Osteocyte (in vitro differentiated cells): ENCODE results near the gene PRMT3. TPM values are rescaled to one million over a fixed set of nuclear protein-coding genes. Genes with fewer than 3 reads are reported as not detected.
"Not testable (repeated sequence)": the region's sequence is repeated elsewhere in the genome, so short reads cannot be mapped to it uniquely, and the experiment has no call there.

Experiments used
- DNase-seq: peaks from one replicate; pipeline ENCODE4 v3.0.0; 2021; ENCODE audit warnings: mixed read lengths; ENCODE audit not compliant: unreplicated experiment; ENCODE audit errors: extremely low spot score
- H3K27ac Mint-ChIP-seq: one replicate; pipeline ENCODE4 v1.8.0; 2021; ENCODE audit warnings: mild to moderate bottlenecking, mixed read lengths; ENCODE audit not compliant: unreplicated experiment
- H3K27me3 Mint-ChIP-seq: one replicate; pipeline ENCODE4 v1.8.0; 2021; ENCODE audit warnings: mixed read lengths; ENCODE audit not compliant: unreplicated experiment
- H3K36me3 Mint-ChIP-seq: one replicate; pipeline ENCODE4 v1.8.0; 2021; ENCODE audit warnings: mixed read lengths; ENCODE audit not compliant: unreplicated experiment
- H3K4me1 Mint-ChIP-seq: one replicate; pipeline ENCODE4 v1.8.0; 2021; ENCODE audit warnings: mixed read lengths; ENCODE audit not compliant: unreplicated experiment
- H3K4me3 Mint-ChIP-seq: one replicate; pipeline ENCODE4 v1.8.0; 2021; ENCODE audit warnings: mild to moderate bottlenecking, moderate library complexity, mixed read lengths; ENCODE audit not compliant: unreplicated experiment
- H3K9me3 Mint-ChIP-seq: one replicate; pipeline ENCODE4 v1.8.0; 2021; ENCODE audit warnings: mixed read lengths; ENCODE audit not compliant: unreplicated experiment
- total RNA-seq: library from RNA; stranded (reverse); gene quantifications from 2 replicates; pipeline ENCODE4 v1.2.1, GENCODE V29; 2021
- TF ChIP-seq, protein P1 (sequence below): fragments of 200-600 bp; sonication (generic); IDR thresholded peaks from 2 replicates; pipeline ENCODE4 v1.5.0; 2021; ENCODE audit warnings: antibody characterized with exemption, mild to moderate bottlenecking, moderate library complexity

Gene PRMT3
- total RNA-seq, 1 donor from 2014 or later, result 17.7 TPM

DNA sequence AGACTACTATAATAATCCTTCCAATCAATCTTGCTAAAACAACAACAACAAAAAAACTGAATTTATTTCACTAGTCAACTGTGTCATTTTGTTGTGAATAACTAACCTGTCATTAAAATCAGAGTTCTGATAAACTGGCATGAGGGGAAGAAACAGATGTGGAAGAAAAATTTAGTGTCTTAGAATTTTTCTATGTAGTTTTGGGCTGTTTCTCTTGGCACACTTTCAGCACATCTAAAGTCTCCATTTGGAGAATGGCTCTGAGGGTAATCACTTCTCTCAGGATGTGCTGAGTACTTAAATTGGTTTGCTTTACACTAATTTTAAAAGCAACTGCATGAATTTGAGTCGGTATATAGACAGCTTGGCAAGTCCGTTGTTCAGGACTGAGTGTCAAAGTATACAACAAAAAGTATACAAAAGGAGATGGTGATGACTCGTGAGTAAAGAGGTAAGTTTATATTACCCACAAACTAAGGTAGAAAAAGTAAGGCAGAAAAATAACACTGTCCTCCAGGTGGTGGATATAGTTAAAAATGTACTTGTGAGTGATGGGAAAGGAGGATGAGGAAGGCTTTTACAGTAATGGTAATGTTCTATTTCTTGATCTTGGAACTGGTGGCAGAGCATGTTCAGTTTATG lies 13.8 kb upstream of the PRMT3 start:
- no peaks in the 10 kb centered on the region for H3K27me3 Mint-ChIP-seq
- H3K4me3 Mint-ChIP-seq, result no peak overlapping the region
- peaks cover 11% of the 10 kb centered on the region for H3K36me3 Mint-ChIP-seq
- peak overlapping the region; percentile 0 for H3K27ac Mint-ChIP-seq
- no peak for DNase-seq
- TF ChIP-seq, protein P1, sequence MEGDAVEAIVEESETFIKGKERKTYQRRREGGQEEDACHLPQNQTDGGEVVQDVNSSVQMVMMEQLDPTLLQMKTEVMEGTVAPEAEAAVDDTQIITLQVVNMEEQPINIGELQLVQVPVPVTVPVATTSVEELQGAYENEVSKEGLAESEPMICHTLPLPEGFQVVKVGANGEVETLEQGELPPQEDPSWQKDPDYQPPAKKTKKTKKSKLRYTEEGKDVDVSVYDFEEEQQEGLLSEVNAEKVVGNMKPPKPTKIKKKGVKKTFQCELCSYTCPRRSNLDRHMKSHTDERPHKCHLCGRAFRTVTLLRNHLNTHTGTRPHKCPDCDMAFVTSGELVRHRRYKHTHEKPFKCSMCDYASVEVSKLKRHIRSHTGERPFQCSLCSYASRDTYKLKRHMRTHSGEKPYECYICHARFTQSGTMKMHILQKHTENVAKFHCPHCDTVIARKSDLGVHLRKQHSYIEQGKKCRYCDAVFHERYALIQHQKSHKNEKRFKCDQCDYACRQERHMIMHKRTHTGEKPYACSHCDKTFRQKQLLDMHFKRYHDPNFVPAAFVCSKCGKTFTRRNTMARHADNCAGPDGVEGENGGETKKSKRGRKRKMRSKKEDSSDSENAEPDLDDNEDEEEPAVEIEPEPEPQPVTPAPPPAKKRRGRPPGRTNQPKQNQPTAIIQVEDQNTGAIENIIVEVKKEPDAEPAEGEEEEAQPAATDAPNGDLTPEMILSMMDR, result no peak
- no peaks in the 10 kb centered on the region for H3K9me3 Mint-ChIP-seq
- H3K4me1 Mint-ChIP-seq, result peaks cover 17% of the 10 kb centered on the region

DNA sequence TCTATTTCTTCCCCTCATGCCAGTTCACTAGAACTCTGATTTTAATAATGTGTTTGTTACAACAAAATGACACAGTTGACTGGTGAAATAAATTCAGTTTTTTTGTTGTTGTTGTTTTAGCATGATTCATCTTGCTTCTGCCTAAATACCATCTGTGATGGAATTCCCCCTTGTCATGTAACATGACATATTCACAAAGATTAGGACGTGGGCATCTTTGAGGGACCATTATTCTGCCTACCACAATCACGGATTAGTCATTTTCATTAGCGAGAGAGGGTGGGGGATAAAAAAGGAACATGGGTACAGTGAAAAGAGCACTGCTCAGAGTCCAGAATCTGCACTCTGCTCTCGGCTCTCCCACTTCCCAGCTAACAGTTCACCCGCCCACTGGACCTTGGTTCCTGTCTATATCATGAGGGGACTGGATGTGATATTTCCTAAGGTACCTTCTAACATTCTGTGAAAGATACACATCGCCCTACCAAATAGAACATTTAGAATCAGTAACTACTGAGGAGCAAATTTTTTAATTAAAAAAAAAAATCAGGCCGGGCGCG lies 12.7 kb upstream of the PRMT3 start:
- H3K36me3 Mint-ChIP-seq, result peaks cover 14% of the 10 kb centered on the region
- DNase-seq, result no peak
- H3K27me3 Mint-ChIP-seq, result no peaks in the 10 kb centered on the region
- no peak overlapping the region for H3K27ac Mint-ChIP-seq
- TF ChIP-seq, protein P1, result no peak
- peaks cover 17% of the 10 kb centered on the region for H3K4me1 Mint-ChIP-seq
- H3K4me3 Mint-ChIP-seq, result no peak overlapping the region
- H3K9me3 Mint-ChIP-seq, result no peaks in the 10 kb centered on the region

DNA sequence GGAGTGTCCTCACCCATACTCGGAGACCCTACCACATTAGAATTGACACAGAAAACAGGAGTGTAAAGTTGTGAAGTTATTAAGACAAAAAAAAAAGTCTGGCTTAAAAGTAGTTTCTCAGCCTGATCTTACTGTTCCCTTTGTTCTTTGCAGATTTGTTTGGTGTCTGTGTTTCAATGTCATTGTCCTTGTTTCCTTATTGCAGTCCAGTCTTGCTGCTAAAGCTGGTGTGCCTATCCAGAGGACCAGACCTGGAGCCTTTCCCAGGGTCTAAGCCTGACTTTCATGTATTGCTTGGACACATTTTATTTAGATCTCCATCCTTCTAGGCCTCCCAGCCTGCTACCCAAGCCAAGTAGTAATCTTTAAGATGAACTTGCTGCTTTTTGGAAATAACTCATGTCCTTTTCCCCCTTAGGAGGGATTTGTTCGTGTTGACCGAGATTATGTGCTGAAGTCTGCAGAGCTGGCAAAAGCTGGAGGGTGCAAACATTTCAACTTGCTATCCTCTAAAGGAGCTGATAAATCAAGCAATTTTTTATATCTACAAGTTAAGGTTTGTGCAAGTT lies 11.3 kb upstream of the PRMT3 start:
- Mint-ChIP-seq H3K4me1 (peaks cover 17% of the 10 kb centered on the region), H3K36me3 (peaks cover 14% of the 10 kb centered on the region), H3K27ac (no peak overlapping the region), H3K4me3 (no peak overlapping the region), H3K27me3 (no peaks in the 10 kb centered on the region), H3K9me3 (no peaks in the 10 kb centered on the region)
- DNase-seq, result no peak
- TF ChIP-seq, protein P1, result no peak

DNA sequence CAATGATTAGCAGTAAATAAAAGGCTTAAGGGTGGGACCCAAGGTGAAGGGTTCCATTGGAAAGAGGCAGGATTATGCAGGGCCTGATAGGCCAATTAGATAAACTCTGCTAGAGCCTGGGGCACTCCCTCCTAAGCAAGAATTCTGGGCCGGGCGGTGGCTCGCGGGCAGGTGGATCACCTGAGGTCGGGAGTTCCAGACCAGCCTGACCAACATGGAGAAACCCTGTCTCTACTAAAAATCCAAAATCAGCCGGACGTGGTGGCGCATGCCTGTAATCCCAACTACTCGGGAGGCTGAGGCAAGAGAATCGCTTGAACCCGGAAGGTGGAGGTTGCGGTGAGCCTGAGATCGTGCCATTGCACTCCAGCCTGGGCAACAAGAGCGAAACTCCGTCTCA lies 1.5 kb upstream of the PRMT3 start:
- DNase-seq, H3K9me3 Mint-ChIP-seq, H3K27me3 Mint-ChIP-seq, H3K36me3 Mint-ChIP-seq: not testable (repeated sequence)
- peaks cover 17% of the 10 kb centered on the region for H3K4me1 Mint-ChIP-seq
- peak overlapping the region; percentile 98 for H3K4me3 Mint-ChIP-seq
- H3K27ac Mint-ChIP-seq, result peak overlapping the region; percentile 100

DNA sequence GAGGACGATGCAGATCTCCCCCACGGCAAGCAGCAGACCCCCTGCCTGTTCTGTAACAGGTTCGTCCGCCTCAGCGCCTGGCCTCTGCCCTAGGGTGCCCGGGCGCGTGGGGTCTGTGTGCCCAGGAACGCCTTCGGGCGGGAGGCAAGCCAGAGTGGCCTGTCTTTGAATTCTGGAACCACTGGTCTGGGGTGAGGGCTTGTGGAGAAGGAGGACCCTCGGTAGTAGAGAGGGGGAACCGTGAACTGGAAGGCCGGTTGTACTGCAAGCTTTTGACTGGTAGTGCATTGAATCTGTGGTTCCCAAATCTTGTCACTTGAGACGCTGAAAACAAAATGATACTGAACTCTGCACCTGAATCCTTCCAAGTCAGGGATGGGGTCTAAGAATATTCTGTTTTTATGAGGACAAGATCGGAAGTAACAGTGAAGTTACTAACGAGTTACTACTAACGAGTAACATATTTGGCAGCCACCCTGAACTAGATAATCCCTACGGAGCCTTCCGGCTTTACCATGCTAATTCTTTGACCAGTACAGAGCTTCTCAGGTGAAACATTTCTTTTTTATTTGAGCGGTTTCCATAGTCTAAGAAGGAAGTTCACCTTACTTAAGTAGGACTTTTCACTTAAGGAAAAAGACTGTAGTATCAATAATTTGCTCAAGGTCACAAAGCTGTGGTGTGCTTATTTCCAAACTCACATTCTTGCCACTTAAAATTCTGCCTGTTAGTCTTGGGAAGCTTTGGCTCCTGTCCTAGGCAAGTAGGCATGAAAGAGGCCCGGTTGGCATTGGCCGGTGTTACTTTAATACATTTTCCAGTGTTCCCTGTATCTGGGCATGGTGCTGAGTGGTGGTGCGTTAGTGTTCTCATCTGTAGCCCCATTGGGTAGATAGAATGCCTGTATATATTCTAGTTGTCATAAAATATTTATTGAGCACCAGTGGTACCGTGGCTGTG lies 860 bp downstream of the PRMT3 start:
- H3K9me3 Mint-ChIP-seq, result no peaks in the 10 kb centered on the region
- TF ChIP-seq, protein P1, result no peak
- DNase-seq, result no peak
- peak overlapping the region; percentile 98 for H3K4me3 Mint-ChIP-seq
- peaks cover 17% of the 10 kb centered on the region for H3K4me1 Mint-ChIP-seq
- peaks cover 7% of the 10 kb centered on the region for H3K36me3 Mint-ChIP-seq
- H3K27ac Mint-ChIP-seq, result peak overlapping the region; percentile 87
- H3K27me3 Mint-ChIP-seq, result no peaks in the 10 kb centered on the region
